Prostate gland (tissue), 2 donors: ENCODE results near the gene MVP. TPM values are rescaled to one million over a fixed set of nuclear protein-coding genes. Genes with fewer than 3 reads are reported as not detected.

Experiments used
- DNase-seq: peaks from one replicate; pipeline ENCODE4 v3.0.0-alpha.2; 2019; ENCODE audit warnings: low spot score
- H3K27ac ChIP-seq, 2 donors: fragments of 200-600 bp; sonication (generic); 2 replicates each; pipeline ENCODE4 v1.5.1; 2017 to 2019
- H3K27me3 ChIP-seq: fragments of 200-600 bp; sonication (generic); replicated peaks from 2 replicates; pipeline ENCODE4 v1.5.1; 2019; ENCODE audit not compliant: insufficient read depth
- H3K36me3 ChIP-seq, 2 donors: fragments of 200-600 bp; sonication (generic); 1 replicate in 1 of 2; 2 replicates in 1 of 2; pipeline versions ENCODE4 v1.5.1 to v1.8.1; 2017 to 2019
- H3K4me1 ChIP-seq: fragments of 200-600 bp; sonication (generic); replicated peaks from 2 replicates; pipeline ENCODE4 v1.5.1; 2019
- H3K4me3 ChIP-seq, 2 donors: fragments of 200-600 bp; sonication (generic); 2 replicates each; pipeline ENCODE4 v1.5.1; 2017 to 2019
- H3K9me3 ChIP-seq: fragments of 200-600 bp; sonication (generic); 2 replicates; pipeline ENCODE4 v1.5.1; 2017
- POLR2A ChIP-seq: fragments of 450-650 bp; IDR thresholded peaks from one replicate; pipeline ENCODE4 v1.6.1; 2016; ENCODE audit warnings: antibody characterized with exemption, mild to moderate bottlenecking
- POLR2AphosphoS5 ChIP-seq: sonication (generic); formaldehyde crosslinking; IDR thresholded peaks from one replicate; pipeline ENCODE4 v1.6.1; 2017; ENCODE audit warnings: antibody characterized with exemption
- WGBS: methylation state at CpG from one replicate; pipeline ENCODE4 v1.1.5; 2018; 5-methylcytosine and 5-hydroxymethylcytosine counted together
- intact Hi-C: fragments of 100-400 bp; cut with DNase I; formaldehyde crosslinking; loops from one replicate; pipeline ENCODE4 v1.14.2; 2022
- total RNA-seq, 2 donors: library from RNA; depleted of rRNA; stranded (reverse); fragments of >200 nt; gene quantifications; one replicate each; pipeline ENCODE4 v1.1.0, GENCODE V29; 2016
- TF ChIP-seq, protein P1 (sequence below), 4 experiments: fragments of 200-600 bp in 2 of 4; fragments of 450-650 bp in 2 of 4; sonication (generic) in 2 of 4; IDR thresholded peaks; 1 replicate in 3 of 4; 2 replicates in 1 of 4; pipeline ENCODE4 v1.5.1; 2016 to 2019; ENCODE audit warnings: antibody characterized with exemption in 4 of 4, mild to moderate bottlenecking in 2 of 4, moderate library complexity in 2 of 4

MVP gene
- total RNA-seq, 2 donors from 2014 or later = 59.3 to 247 TPM

DNA sequence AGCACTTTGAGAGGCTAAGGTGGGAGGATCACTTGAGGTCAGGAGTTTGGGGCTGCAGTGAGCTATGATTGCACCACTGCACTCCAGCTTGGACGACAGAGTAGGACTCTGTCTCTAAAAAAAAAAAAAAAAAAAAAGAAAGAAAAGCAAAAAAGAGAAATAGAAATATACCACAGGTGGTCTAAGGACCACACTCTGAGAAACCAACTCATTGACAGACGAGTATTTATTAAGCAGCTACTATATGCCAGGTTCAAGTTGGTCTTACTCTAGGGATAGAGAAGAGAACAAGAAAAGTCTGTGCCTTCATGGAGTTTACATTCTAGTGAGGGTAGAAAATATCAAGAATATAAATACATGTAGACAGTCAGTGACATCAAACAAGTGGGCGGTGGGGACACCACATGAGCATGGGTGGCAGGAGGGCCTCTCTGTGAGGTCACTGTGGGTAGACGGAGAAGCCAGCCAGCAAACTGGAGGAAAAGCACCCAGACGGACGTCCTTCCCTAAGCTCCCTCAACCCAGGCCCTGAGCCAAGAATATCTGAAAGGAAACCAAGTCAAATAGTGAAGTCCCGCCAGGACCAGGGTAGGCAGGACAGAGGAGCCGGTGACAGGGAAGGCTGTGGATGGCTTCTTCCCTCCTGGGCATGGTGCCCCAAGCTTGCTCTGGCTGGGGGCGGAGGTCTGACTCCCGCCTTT, 38.0 kb downstream of the MVP start:
- no peak overlapping the region for H3K27ac ChIP-seq
- no peaks in the 10 kb centered on the region for H3K36me3 ChIP-seq
- no peaks in the 10 kb centered on the region for H3K27me3 ChIP-seq
- H3K9me3 ChIP-seq = no peaks in the 10 kb centered on the region
- no peak overlapping the region for H3K4me3 ChIP-seq
- WGBS = 39% methylated on average over 10 of the region's 10 CpGs
- DNase-seq = peak; percentile 60
- peaks cover 10% of the 10 kb centered on the region for H3K4me1 ChIP-seq
- TF ChIP-seq, protein P1, sequence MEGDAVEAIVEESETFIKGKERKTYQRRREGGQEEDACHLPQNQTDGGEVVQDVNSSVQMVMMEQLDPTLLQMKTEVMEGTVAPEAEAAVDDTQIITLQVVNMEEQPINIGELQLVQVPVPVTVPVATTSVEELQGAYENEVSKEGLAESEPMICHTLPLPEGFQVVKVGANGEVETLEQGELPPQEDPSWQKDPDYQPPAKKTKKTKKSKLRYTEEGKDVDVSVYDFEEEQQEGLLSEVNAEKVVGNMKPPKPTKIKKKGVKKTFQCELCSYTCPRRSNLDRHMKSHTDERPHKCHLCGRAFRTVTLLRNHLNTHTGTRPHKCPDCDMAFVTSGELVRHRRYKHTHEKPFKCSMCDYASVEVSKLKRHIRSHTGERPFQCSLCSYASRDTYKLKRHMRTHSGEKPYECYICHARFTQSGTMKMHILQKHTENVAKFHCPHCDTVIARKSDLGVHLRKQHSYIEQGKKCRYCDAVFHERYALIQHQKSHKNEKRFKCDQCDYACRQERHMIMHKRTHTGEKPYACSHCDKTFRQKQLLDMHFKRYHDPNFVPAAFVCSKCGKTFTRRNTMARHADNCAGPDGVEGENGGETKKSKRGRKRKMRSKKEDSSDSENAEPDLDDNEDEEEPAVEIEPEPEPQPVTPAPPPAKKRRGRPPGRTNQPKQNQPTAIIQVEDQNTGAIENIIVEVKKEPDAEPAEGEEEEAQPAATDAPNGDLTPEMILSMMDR (IDR thresholded peaks at IDR 0.05) = no peak
- TF ChIP-seq POLR2AphosphoS5 = peak; percentile 53
- intact Hi-C loops = no loop called here

DNA sequence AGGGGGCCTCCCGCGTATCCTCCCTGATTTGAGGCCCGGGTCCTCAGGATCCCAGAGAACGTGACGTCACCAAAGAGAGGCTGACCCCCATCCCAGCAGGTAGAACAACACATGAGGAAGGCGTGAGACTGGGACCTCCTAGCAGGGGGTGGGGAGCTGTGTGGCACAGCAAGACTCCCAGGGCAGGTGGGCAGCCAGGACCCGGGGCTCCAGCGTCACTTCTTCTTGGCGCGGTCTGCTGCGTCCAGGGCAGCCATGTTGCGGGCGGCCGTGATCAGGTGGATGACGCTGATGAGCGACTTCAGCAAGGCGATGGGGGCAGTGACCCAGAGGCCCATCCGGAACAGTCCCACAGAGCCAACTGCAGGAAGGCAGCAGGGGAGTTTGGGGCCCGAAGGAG, 38.7 kb downstream of the MVP start:
- Histone ChIP-seq H3K9me3 (no peaks in the 10 kb centered on the region), H3K27ac (no peak overlapping the region), H3K27me3 (no peaks in the 10 kb centered on the region), H3K4me1 (peaks cover 10% of the 10 kb centered on the region), H3K4me3 (no peak overlapping the region), H3K36me3 (no peaks in the 10 kb centered on the region)
- TF ChIP-seq POLR2AphosphoS5 = no peak
- TF ChIP-seq POLR2A = no peak
- TF ChIP-seq, protein P1 (IDR thresholded peaks at IDR 0.05) = no peak
- no peak for DNase-seq
- intact Hi-C loops = no loop called here
- 92% methylated on average over 19 of the region's 19 CpGs for WGBS

DNA sequence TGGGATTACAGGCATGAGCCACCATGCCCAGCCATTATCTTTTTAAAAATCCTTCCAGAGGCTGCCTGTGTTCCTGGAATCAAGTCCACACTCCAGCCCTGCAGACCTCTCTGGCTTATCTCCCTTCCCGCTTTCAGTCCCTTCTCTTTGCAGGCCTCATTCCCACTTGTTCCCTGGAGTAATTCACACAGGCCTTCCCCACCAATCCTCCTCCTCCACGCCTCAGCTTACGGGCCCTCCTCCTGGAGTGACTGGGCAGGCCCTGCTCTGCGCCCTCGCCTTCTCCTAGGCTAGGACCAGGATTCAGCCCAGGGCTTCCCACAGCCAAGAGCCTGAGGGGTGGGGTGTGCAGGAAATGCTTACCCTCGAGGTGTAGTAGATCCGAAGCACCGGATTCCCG, 40.0 kb downstream of the MVP start:
- H3K27me3 ChIP-seq = no peaks in the 10 kb centered on the region
- TF ChIP-seq POLR2A (no peak), POLR2AphosphoS5 (no peak)
- TF ChIP-seq, protein P1 (IDR thresholded peaks at IDR 0.05) = no peak
- 93% methylated on average over 9 of the region's 9 CpGs for WGBS
- DNase-seq = no peak
- no peak overlapping the region for H3K4me3 ChIP-seq
- no peaks in the 10 kb centered on the region for H3K36me3 ChIP-seq
- H3K4me1 ChIP-seq = peaks cover 10% of the 10 kb centered on the region
- intact Hi-C loops = loop anchor here (5.0 kb wide), 2 partner anchors 43 to 142 kb away; partner anchors contain the start of gene PAGR1
- H3K9me3 ChIP-seq = no peaks in the 10 kb centered on the region
- no peak overlapping the region for H3K27ac ChIP-seq

DNA sequence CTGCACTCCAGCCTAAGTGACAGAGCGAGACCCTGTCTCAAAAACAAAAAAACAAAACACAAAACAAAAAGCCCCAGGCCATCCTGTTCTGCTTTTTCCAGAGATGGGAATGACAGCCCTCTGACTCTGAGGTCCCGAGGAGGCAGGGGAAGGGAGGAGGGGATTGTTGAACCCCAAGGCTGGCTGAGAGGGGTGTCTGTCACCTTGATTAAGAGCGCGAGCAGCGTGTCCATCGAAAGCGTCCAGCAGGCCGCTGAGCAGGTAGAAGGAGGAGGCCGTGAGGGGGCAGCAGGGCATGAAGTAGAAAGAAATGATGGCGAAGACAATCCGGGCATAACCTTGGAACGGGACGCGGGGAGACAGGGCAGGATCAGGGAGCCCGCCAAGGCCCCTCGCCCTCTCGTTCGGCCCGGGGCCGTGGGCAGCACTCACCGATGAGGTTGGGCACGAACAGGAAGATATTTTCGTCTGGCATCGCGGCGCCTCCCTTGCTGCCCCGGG, 42.2 kb downstream of the MVP start:
- DNase-seq = peak; percentile 39
- TF ChIP-seq, protein P1 (IDR thresholded peaks at IDR 0.05) = peak in 2 of 4 experiments; percentile 19 to 25
- TF ChIP-seq POLR2A = no peak
- no peaks in the 10 kb centered on the region for H3K36me3 ChIP-seq
- intact Hi-C loops = loop anchor here (5.0 kb wide), 2 partner anchors 45 to 140 kb away; partner anchors contain the start of gene PAGR1
- no peaks in the 10 kb centered on the region for H3K9me3 ChIP-seq
- peak overlapping the region; percentile 81 to 96 for H3K27ac ChIP-seq
- 2% methylated on average over 27 of the region's 27 CpGs for WGBS
- peak overlapping the region; percentile 92 to 99 for H3K4me3 ChIP-seq
- peaks cover 10% of the 10 kb centered on the region for H3K4me1 ChIP-seq
- H3K27me3 ChIP-seq = no peaks in the 10 kb centered on the region
